Endothelial cell of umbilical vein (primary cell): Measurements from ENCODE around the gene ZFAND6. TPM values are rescaled to one million over a fixed set of nuclear protein-coding genes. Genes with fewer than 3 reads are reported as not detected.

ENCODE experiments used
- BruUV-seq: library from RNA; stranded (reverse); fragments of 400-500 nt; replicated peaks from 2 replicates; lab custom pipeline; 2021; lab: Mats Ljungman, UMichigan
- CTCF ChIA-PET: fragments of 300-600, 350-600 bp; sonication (Branson Sonifier 250); formaldehyde crosslinking; loops from one replicate; lab custom pipeline; 2021; ENCODE audit warnings: antibody characterized with exemption, inconsistent platforms; lab: Charles Lee
- POLR2A ChIA-PET: fragments of 300-600, 350-600 bp; sonication (Branson Sonifier 250); formaldehyde crosslinking; loops from one replicate; lab custom pipeline; 2021; ENCODE audit warnings: antibody characterized with exemption, inconsistent platforms; lab: Charles Lee
- DNase-seq: peaks from one replicate; pipeline ENCODE4 v3.0.0-alpha.2; 2011; ENCODE audit warnings: low read depth, low spot score
- FAIRE-seq: peaks from 2 replicates; lab custom pipeline; 2011; peaks lifted over from hg19 to GRCh38; lab: Jason Lieb, UNC
- H2AFZ ChIP-seq: 2 replicates; pipeline ENCODE4 v1.6.0; 2012; ENCODE audit warnings: low read depth, low read length, control low read depth, inconsistent platforms
- H3K27ac ChIP-seq: 2 replicates; pipeline ENCODE4 v1.5.1; 2011; ENCODE audit warnings: low read depth, mild to moderate bottlenecking, control low read depth, low read length, moderate library complexity; ENCODE audit not compliant: insufficient read depth
- H3K27me3 ChIP-seq, 2 experiments: 2 replicates each; pipeline versions ENCODE4 v1.6.0 to v1.6.1; 2011; ENCODE audit warnings: low read length in 2 of 2, mixed read lengths in 1 of 2; ENCODE audit not compliant: control insufficient read depth in 2 of 2, insufficient read depth in 2 of 2
- H3K36me3 ChIP-seq, 2 experiments: 2 replicates in 1 of 2; 3 replicates in 1 of 2; pipeline ENCODE4 v1.5.1; 2011; ENCODE audit warnings: low read length in 2 of 2, mild to moderate bottlenecking in 1 of 2, moderate library complexity in 1 of 2; ENCODE audit not compliant: control insufficient read depth in 2 of 2, insufficient read depth in 2 of 2; ENCODE audit errors: extremely low read depth in 1 of 2
- H3K4me1 ChIP-seq: 3 replicates; pipeline ENCODE4 v1.5.1; 2011; ENCODE audit warnings: mild to moderate bottlenecking, low read length; ENCODE audit not compliant: control insufficient read depth, insufficient read depth; ENCODE audit errors: extremely low read depth
- H3K4me2 ChIP-seq: 2 replicates; pipeline ENCODE4 v1.6.1; 2011; ENCODE audit warnings: low read length, control low read depth, mixed read lengths; ENCODE audit not compliant: insufficient read depth
- H3K4me3 ChIP-seq, 3 experiments: fragments of 200-600 bp in 1 of 3; sonication (generic), shearing (Covaris generic) in 1 of 3; replicated peaks in 1 of 3; 2 replicates each; pipeline ENCODE4 v1.5.1; 2011 to 2016; ENCODE audit warnings: control low read depth in 3 of 3, low read length in 3 of 3, mild to moderate bottlenecking in 2 of 3, inconsistent platforms in 1 of 3, low read depth in 1 of 3, moderate library complexity in 1 of 3; ENCODE audit not compliant: insufficient read depth in 1 of 3
- H3K79me2 ChIP-seq: 2 replicates; pipeline ENCODE4 v1.6.0; 2012; ENCODE audit warnings: low read length, inconsistent platforms; ENCODE audit not compliant: control insufficient read depth, insufficient read depth
- H3K9ac ChIP-seq: replicated peaks from 2 replicates; pipeline ENCODE3; 2011; ENCODE audit warnings: low read length, control low read depth; ENCODE audit not compliant: insufficient read depth; ENCODE audit errors: extremely low read depth
- H3K9me1 ChIP-seq: replicated peaks from 3 replicates; pipeline ENCODE4 v1.6.0; 2011; ENCODE audit warnings: mild to moderate bottlenecking, low read length; ENCODE audit not compliant: control insufficient read depth, insufficient read depth; ENCODE audit errors: extremely low read depth
- H3K9me3 ChIP-seq: replicated peaks from 2 replicates; pipeline ENCODE4 v1.5.1; 2012; ENCODE audit warnings: low read length, inconsistent platforms; ENCODE audit not compliant: control insufficient read depth, insufficient read depth
- H4K20me1 ChIP-seq: replicated peaks from 2 replicates; pipeline ENCODE3; 2011; ENCODE audit warnings: mild to moderate bottlenecking, low read length; ENCODE audit not compliant: control insufficient read depth, insufficient read depth; ENCODE audit errors: extremely low read depth
- CTCF ChIP-seq, 2 donors: IDR thresholded peaks; 1 replicate in 1 of 2; 2 replicates in 1 of 2; pipeline ENCODE4 v1.5.1; 2011; ENCODE audit warnings: low read length in 2 of 2, mild to moderate bottlenecking in 2 of 2, moderate library complexity in 2 of 2, control low read depth in 1 of 2, inconsistent platforms in 1 of 2, low read depth in 1 of 2; ENCODE audit not compliant: insufficient read depth in 1 of 2; ENCODE audit errors: extremely low read depth in 1 of 2
- EZH2 ChIP-seq: IDR thresholded peaks from 2 replicates; pipeline ENCODE4 v1.6.1; 2012; ENCODE audit warnings: borderline replicate concordance, low read depth, mild to moderate bottlenecking, moderate library complexity, low read length, inconsistent platforms; ENCODE audit not compliant: severe bottlenecking
- FOS ChIP-seq: IDR thresholded peaks from 2 replicates; pipeline ENCODE4 v1.6.1; 2011; ENCODE audit warnings: mild to moderate bottlenecking, low read length, moderate library complexity, borderline replicate concordance; ENCODE audit not compliant: insufficient read depth
- GATA2 ChIP-seq: IDR thresholded peaks from 2 replicates; pipeline ENCODE4 v1.7.0; 2011; ENCODE audit warnings: low read depth, mild to moderate bottlenecking, moderate library complexity, mixed read lengths, low read length; ENCODE audit not compliant: insufficient read length, insufficient read depth
- JUN ChIP-seq: IDR thresholded peaks from 2 replicates; pipeline ENCODE4 v1.6.1; 2011; ENCODE audit warnings: borderline replicate concordance, low read depth; ENCODE audit not compliant: insufficient read length, insufficient read depth
- MAX ChIP-seq: IDR thresholded peaks from 2 replicates; pipeline ENCODE4 v1.6.1; 2011; ENCODE audit not compliant: insufficient read depth, insufficient read length
- MYC ChIP-seq: IDR thresholded peaks from one replicate; pipeline ENCODE4 v1.6.1; 2011; ENCODE audit warnings: mild to moderate bottlenecking, low read depth, low read length
- POLR2A ChIP-seq: IDR thresholded peaks from 2 replicates; pipeline ENCODE4 v1.6.1; 2012; ENCODE audit warnings: low read depth, mild to moderate bottlenecking, control low read depth, low read length
- POLR2AphosphoS5 ChIP-seq: IDR thresholded peaks from 2 replicates; pipeline ENCODE4 v1.6.1; 2012; ENCODE audit warnings: low read depth, mild to moderate bottlenecking, control low read depth, low read length, moderate library complexity; ENCODE audit not compliant: insufficient read depth
- dilution Hi-C: fragments of 300-500 bp; cut with MboI; formaldehyde crosslinking; loops from one replicate; pipeline ENCODE4 v1.15.0; 2019; ENCODE audit warnings: low sequenced_read_pairs; ENCODE audit not compliant: extremely low pct_ligation_motif_present
- intact Hi-C: fragments of 100-400 bp; cut with micrococcal nuclease; formaldehyde crosslinking; loops from one replicate; pipeline ENCODE4 v1.10.0; 2022
- polyA plus RNA-seq, 4 experiments: library from polyadenylated mRNA; depleted of rRNA in 3 of 4; stranded (reverse) in 3 of 4; unstranded in 1 of 4; fragments of >200 nt; gene quantifications; 2 replicates each; pipeline versions ENCODE4 v1.2.1 to v1.2.3, GENCODE V29; 2011 to 2012; ENCODE audit warnings: missing spikeins in 1 of 4
- total RNA-seq: library from RNA; stranded (reverse); gene quantifications from 2 replicates; pipeline ENCODE4 v1.2.3, GENCODE V29; 2021

ZFAND6 gene
- total and polyA plus RNA-seq, 2 donors (not counting 3 experiments of a cell fraction or from before 2014, with no cell fraction given), result 50.3 to 97.9 TPM

DNA sequence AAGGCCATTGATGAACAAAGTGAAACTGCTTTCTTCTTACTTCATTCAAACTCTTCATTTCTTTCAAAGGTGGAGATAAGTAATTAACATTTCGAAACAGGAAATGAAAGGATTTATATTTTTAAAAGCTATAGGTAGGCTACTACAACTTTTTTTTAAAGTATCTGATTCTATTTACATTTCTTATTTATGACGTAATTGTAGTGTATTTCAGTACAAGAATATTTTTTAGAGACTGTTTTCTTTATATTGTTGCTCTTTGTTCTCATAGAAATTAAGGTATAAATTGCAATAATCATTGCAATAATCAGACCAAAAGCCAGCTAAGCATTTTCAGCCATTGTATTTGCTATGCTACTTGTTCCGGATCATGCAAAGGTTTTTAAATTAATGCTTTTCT, 13.7 kb downstream of the ZFAND6 start:
- ChIA-PET CTCF (interaction anchor here (2.8 kb wide), 1 partner anchor 100 kb away, joined by 12 read pairs; no protein-coding TSS in a partner anchor), POLR2A (interaction anchor here (2.2 kb wide), 1 partner anchor 14 kb away, joined by 5 read pairs; the partner anchor contains the start of gene ZFAND6)
- H3K79me2 ChIP-seq, result peaks cover 90% of the 10 kb centered on the region
- H3K27ac ChIP-seq, result peak overlapping the region; percentile 32
- no peak for TF ChIP-seq FOS
- TF ChIP-seq POLR2AphosphoS5, result no peak
- TF ChIP-seq MAX, result no peak
- no peak for TF ChIP-seq MYC
- no peak for TF ChIP-seq CTCF (IDR thresholded peaks at IDR 0.05; ENCODE audit: extremely low read depth in 1 of 2, insufficient read depth in 1 of 2, low read depth in 1 of 2, low read length in 2 of 2)
- TF ChIP-seq EZH2, result no peak
- no peak for TF ChIP-seq GATA2
- TF ChIP-seq JUN, result no peak
- TF ChIP-seq POLR2A, result no peak
- dilution Hi-C loops (no loop called here), intact Hi-C loops (no loop called here)
- peaks cover 2% of the 10 kb centered on the region for H4K20me1 ChIP-seq
- peaks cover 16% of the 10 kb centered on the region for H3K4me1 ChIP-seq
- H3K4me2 ChIP-seq, result peak overlapping the region; percentile 100
- no peaks in the 10 kb centered on the region for H3K9me1 ChIP-seq
- no peaks in the 10 kb centered on the region for H3K36me3 ChIP-seq
- no peak overlapping the region for H2AFZ ChIP-seq
- H3K4me3 ChIP-seq, result peak overlapping the region in 2 of 3 experiments; percentile 92 to 98
- FAIRE-seq (no peak), DNase-seq (no peak)
- no peaks in the 10 kb centered on the region for H3K27me3 ChIP-seq
- no TSS peak for BruUV-seq
- peak overlapping the region; percentile 87 for H3K9ac ChIP-seq
- no peaks in the 10 kb centered on the region for H3K9me3 ChIP-seq
